ENCODE results near the gene RNF112. TPM values are rescaled to one million over a fixed set of nuclear protein-coding genes. Genes with fewer than 3 reads are reported as not detected.

Gene RNF112
- total RNA-seq, 1 experiment from 2014 or later = 0.10 TPM

GRCh38 chr17:19418251-19418992, 7.4 kb downstream of the RNF112 start:
- CTCF ChIA-PET = no interaction called here
- in situ Hi-C loops (cut with HindIII; ENCODE audit: low pct_unique_long_range_greater_than_20kb, low sequenced_read_pairs) = no loop called here
- DNase-seq (ENCODE audit: low read depth, low spot score) = no peak
- H3K9me3 ChIP-seq (ENCODE audit: control insufficient read depth, insufficient read depth, low read depth, low read length) = no peaks in the 10 kb centered on the region
- no peak overlapping the region for H3K4me3 ChIP-seq (ENCODE audit: low read depth in 2 of 2, low read length in 2 of 2)
- H3K27ac ChIP-seq (ENCODE audit: low read length) = no peak overlapping the region
- no peaks in the 10 kb centered on the region for H3K4me1 ChIP-seq (ENCODE audit: control insufficient read depth, insufficient read depth, low read length)
- POLR2A ChIA-PET = no interaction called here
- no peak for ATAC-seq
- intact Hi-C loops (cut with micrococcal nuclease; ENCODE audit: unreplicated experiment) = no loop called here
- no peaks in the 10 kb centered on the region for H3K36me3 ChIP-seq (ENCODE audit: control insufficient read depth, insufficient read depth, low read length)
- no peaks in the 10 kb centered on the region for H3K27me3 ChIP-seq (ENCODE audit: control insufficient read depth, insufficient read depth, low read length)
- BruUV-seq (replicated peaks) = no TSS peak
- TF ChIP-seq TCF7L2 (IDR thresholded peaks at IDR 0.05; ENCODE audit: low read depth, low read length) (no peak), POLR2AphosphoS5 (IDR thresholded peaks at IDR 0.05; ENCODE audit: low read depth, low read length) (no peak), CTCF (IDR thresholded peaks at IDR 0.05) (no peak), SIN3A (IDR thresholded peaks at IDR 0.05; ENCODE audit: borderline replicate concordance, insufficient read depth, low read depth, low read length) (no peak)
- TF ChIP-seq, protein P1, sequence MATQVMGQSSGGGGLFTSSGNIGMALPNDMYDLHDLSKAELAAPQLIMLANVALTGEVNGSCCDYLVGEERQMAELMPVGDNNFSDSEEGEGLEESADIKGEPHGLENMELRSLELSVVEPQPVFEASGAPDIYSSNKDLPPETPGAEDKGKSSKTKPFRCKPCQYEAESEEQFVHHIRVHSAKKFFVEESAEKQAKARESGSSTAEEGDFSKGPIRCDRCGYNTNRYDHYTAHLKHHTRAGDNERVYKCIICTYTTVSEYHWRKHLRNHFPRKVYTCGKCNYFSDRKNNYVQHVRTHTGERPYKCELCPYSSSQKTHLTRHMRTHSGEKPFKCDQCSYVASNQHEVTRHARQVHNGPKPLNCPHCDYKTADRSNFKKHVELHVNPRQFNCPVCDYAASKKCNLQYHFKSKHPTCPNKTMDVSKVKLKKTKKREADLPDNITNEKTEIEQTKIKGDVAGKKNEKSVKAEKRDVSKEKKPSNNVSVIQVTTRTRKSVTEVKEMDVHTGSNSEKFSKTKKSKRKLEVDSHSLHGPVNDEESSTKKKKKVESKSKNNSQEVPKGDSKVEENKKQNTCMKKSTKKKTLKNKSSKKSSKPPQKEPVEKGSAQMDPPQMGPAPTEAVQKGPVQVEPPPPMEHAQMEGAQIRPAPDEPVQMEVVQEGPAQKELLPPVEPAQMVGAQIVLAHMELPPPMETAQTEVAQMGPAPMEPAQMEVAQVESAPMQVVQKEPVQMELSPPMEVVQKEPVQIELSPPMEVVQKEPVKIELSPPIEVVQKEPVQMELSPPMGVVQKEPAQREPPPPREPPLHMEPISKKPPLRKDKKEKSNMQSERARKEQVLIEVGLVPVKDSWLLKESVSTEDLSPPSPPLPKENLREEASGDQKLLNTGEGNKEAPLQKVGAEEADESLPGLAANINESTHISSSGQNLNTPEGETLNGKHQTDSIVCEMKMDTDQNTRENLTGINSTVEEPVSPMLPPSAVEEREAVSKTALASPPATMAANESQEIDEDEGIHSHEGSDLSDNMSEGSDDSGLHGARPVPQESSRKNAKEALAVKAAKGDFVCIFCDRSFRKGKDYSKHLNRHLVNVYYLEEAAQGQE (IDR thresholded peaks at IDR 0.05; ENCODE audit: insufficient read depth in 1 of 2, low read depth in 2 of 2, low read length in 1 of 2) = no peak

GRCh38 chr17:19421219-19421618, 10.2 kb downstream of the RNF112 start:
- no peaks in the 10 kb centered on the region for H3K36me3 ChIP-seq (ENCODE audit: control insufficient read depth, insufficient read depth, low read length)
- H3K27ac ChIP-seq (ENCODE audit: low read length) = no peak overlapping the region
- no peak for TF ChIP-seq CTCF (IDR thresholded peaks at IDR 0.05)
- no peak for DNase-seq (ENCODE audit: low read depth, low spot score)
- ChIA-PET CTCF (no interaction called here), POLR2A (no interaction called here)
- no peak overlapping the region for H3K4me3 ChIP-seq (ENCODE audit: low read depth in 2 of 2, low read length in 2 of 2)
- ATAC-seq = no peak
- no TSS peak for BruUV-seq (replicated peaks)
- H3K4me1 ChIP-seq (ENCODE audit: control insufficient read depth, insufficient read depth, low read length) = no peaks in the 10 kb centered on the region
- in situ Hi-C loops (cut with HindIII; ENCODE audit: low pct_unique_long_range_greater_than_20kb, low sequenced_read_pairs) (no loop called here), intact Hi-C loops (cut with micrococcal nuclease; ENCODE audit: unreplicated experiment) (no loop called here)
- no peaks in the 10 kb centered on the region for H3K9me3 ChIP-seq (ENCODE audit: control insufficient read depth, insufficient read depth, low read depth, low read length)
- no peaks in the 10 kb centered on the region for H3K27me3 ChIP-seq (ENCODE audit: control insufficient read depth, insufficient read depth, low read length)
